COR-L47 (cell line): ENCODE results near the gene TMSB4X.
"Not testable (repeated sequence)": the region's sequence is repeated elsewhere in the genome, so short reads cannot be mapped to it uniquely, and the experiment has no call there.

Experiments
- DNase-seq: peaks from one replicate; lab custom pipeline; 2025; lab: John Stamatoyannopoulos, UW

Gene TMSB4X

GRCh38 chrX:12976819-12977732 is 2.2 kb downstream of the TMSB4X start:
- DNase-seq = not testable (repeated sequence)

DNA sequence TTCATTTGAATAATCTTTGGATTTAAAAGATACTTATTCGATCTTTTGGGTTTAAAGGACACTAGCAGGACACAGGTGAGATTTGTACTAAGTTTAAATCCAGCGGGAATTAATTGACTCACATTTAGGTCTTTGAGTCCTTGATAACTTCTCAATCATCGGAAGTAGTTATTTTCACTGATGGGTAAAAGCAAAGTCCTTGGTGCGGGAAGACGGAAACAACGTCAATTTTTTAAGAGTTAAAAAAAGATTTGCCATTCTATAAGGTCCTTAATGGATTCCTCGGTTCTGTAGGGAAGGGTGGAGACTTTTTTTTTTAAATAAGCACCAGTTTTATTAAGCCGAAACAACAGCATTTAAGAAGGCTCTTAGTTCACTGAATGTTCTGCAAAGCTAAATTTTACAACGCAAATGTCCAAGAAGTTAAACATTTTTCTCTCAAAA is 2.9 kb downstream of the TMSB4X start:
- no peak for DNase-seq

- no peak for DNase-seq
Measured at GRCh38 chrX:12978205-12979025, 3.5 kb downstream of the TMSB4X start.

DNA sequence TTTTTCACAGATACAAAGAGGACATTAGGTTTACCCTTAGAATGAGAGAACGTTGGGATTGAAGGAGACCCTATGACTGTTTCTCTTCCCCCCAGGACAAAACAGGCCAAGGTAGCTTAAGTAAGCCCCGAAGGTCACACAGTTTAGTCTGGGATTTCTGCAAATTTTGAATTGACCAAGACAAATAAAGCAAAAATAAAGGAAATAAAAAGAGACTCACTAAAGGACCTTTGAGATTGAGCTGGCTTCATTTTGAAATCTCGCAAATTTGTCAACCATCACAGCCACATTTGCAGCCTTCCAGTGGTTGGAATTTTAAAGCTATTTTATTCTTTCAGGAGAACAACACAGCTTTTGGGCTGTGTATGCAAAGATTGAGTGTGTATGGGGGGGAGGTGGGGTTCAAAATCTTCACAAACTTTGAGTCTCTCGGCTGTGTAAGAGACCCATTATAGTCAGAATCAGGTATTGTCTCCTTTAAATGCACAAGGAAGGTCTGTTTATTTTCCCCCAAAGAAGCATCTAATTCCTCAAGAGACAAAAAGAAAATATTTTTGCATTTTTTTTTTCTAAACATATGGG is 4.2 kb downstream of the TMSB4X start:
- no peak for DNase-seq

- DNase-seq = no peak
Measured at GRCh38 chrX:12979616-12980015, 4.7 kb downstream of the TMSB4X start.

- not testable (repeated sequence) for DNase-seq
Measured at GRCh38 chrX:12980039-12980438, 5.1 kb downstream of the TMSB4X start.

DNA sequence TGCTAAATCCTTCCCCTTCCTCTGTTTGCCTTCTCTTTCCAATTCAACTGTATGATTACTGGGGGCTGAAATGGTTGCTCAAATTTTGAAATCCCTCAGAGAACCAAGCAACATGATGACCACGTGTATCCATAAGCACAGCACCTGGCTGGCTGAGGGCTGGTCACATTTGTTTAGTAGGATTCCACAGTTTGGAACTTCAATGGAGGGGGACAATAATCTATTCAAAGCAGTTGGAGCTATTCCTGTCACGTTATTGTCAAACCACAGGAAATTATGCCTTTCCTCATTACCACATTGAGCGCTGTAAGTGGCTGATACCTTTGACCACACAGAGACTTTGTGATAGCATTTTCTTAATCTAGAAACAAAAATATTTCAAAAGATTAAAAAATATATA is 7.0 kb downstream of the TMSB4X start:
- DNase-seq = no peak

- peak; percentile 63 for DNase-seq
Measured at GRCh38 chrX:12984603-12985319, 9.9 kb downstream of the TMSB4X start.

DNA sequence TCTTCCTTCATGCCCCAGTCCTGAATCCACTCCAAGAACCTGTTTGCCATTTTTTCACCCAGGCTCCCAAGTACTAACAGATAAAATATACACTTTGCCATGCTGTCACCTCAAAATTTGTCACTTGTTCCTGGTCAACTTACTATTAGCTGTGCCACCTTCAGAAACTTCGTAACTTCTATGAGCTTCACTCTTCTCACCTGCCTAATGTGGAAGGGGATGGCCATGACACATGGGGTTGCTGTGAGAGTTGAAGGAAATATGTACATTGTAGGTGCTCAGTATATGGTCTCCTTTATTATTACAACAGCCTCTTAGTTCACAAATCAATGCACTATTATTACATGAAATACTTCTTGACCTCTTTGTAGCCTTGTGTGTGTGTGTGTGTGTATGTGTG is 10.4 kb downstream of the TMSB4X start:
- DNase-seq = no peak

- no peak for DNase-seq
Measured at GRCh38 chrX:12986164-12986779, 11.4 kb downstream of the TMSB4X start.

DNA sequence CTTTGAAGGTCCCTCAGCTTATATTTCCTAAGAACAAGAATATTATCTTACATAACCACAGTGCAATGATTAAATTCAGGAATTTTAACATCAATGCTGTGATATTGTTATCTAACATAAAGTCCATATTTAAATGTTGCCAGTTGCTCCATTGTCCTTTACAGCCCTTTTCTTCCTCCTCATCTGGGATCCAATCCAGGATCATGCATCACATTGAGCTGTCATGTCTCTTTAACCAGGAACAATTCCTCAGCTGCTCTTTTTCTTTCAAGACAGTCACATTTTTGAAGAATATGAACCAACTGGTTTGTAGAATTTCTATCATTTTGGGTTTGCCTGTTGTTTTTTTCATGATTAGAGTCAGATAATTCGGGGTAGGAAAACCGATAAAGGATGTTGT is 12.0 kb downstream of the TMSB4X start:
- no peak for DNase-seq

GRCh38 chrX:12987340-12987739 is 12.4 kb downstream of the TMSB4X start:
- DNase-seq = no peak

- DNase-seq = no peak
Measured at GRCh38 chrX:12987900-12988594, 13.1 kb downstream of the TMSB4X start.

GRCh38 chrX:12988797-12989196 is 13.9 kb downstream of the TMSB4X start:
- DNase-seq = peak; percentile 29

GRCh38 chrX:12989461-12989860 is 14.6 kb downstream of the TMSB4X start:
- DNase-seq = no peak

GRCh38 chrX:12991575-12991974 is 16.7 kb downstream of the TMSB4X start:
- no peak for DNase-seq

- DNase-seq = no peak
Measured at GRCh38 chrX:12992544-12993118, 17.7 kb downstream of the TMSB4X start.

DNA sequence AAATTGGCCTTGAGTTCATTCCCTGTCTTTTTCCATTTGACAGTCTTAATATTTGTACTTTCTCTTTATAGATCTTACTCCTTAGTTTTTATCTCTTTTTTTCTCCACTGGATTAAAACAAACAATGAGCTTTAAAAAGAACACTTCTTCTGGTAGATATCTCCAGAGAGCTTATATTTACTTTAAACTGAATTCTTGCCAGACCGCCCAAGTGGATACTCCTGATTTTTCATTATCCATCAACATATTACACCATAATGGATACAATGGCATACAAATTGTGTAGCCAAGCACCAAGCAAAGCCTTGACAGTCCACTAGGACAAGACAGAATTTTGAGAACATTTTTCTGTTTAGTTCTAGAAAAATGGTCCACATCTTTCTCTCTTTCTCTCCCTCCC is 18.9 kb downstream of the TMSB4X start:
- no peak for DNase-seq

- no peak for DNase-seq
Measured at GRCh38 chrX:12994321-12994720, 19.4 kb downstream of the TMSB4X start.

- DNase-seq = no peak
Measured at GRCh38 chrX:12996934-12997435, 22.1 kb downstream of the TMSB4X start.
